ENCODE results near the gene USP1. TPM values are rescaled to one million over a fixed set of nuclear protein-coding genes. Genes with fewer than 3 reads are reported as not detected.

USP1 gene
- total RNA-seq = 24.5 and 30.0 TPM in 2 replicates

- peak; percentile 99 for DNase-seq (ENCODE audit: low read depth)
These were observed at the start of gene USP1 for GRCh38 chr1:62436466-62437272. TSS of gene USP1 (plus strand) at chr1:62437049. CDS start at chr1:62439868, 2,819 bp downstream.

- no peak for DNase-seq (ENCODE audit: low read depth)
These were observed 47.3 kb upstream of the USP1 start for GRCh38 chr1:62389531-62389930.

- DNase-seq (ENCODE audit: low read depth) = no peak
These were observed 46.8 kb upstream of the USP1 start for GRCh38 chr1:62390071-62390470.

- DNase-seq (ENCODE audit: low read depth) = no peak
These were observed 45.4 kb upstream of the USP1 start for GRCh38 chr1:62391369-62391971.

- no peak for DNase-seq (ENCODE audit: low read depth)
These were observed 43.9 kb upstream of the USP1 start for GRCh38 chr1:62392951-62393350.

- DNase-seq (ENCODE audit: low read depth) = no peak
These were observed 42.2 kb upstream of the USP1 start for GRCh38 chr1:62394646-62395045.

- DNase-seq (ENCODE audit: low read depth) = no peak
These were observed 41.6 kb upstream of the USP1 start for GRCh38 chr1:62395291-62395690.

- DNase-seq (ENCODE audit: low read depth) = no peak
These were observed 40.0 kb upstream of the USP1 start for GRCh38 chr1:62396871-62397270.

- DNase-seq (ENCODE audit: low read depth) = no peak
These were observed 39.5 kb upstream of the USP1 start for GRCh38 chr1:62397301-62397700.

- DNase-seq (ENCODE audit: low read depth) = peak; percentile 19
These were observed 38.5 kb upstream of the USP1 start for GRCh38 chr1:62398377-62398776.

- DNase-seq (ENCODE audit: low read depth) = no peak
These were observed 35.7 kb upstream of the USP1 start for GRCh38 chr1:62401034-62401760.

- no peak for DNase-seq (ENCODE audit: low read depth)
These were observed 31.6 kb upstream of the USP1 start for GRCh38 chr1:62405247-62405646.

GRCh38 chr1:62406576-62406975, 30.3 kb upstream of the USP1 start:
- no peak for DNase-seq (ENCODE audit: low read depth)

- DNase-seq (ENCODE audit: low read depth) = peak; percentile 50
These were observed 29.3 kb upstream of the USP1 start for GRCh38 chr1:62407398-62408009.

- no peak for DNase-seq (ENCODE audit: low read depth)
These were observed 21.2 kb upstream of the USP1 start for GRCh38 chr1:62415687-62416086.

- no peak for DNase-seq (ENCODE audit: low read depth)
These were observed 19.4 kb upstream of the USP1 start for GRCh38 chr1:62417351-62417999.

- no peak for DNase-seq (ENCODE audit: low read depth)
These were observed 16.6 kb upstream of the USP1 start for GRCh38 chr1:62420214-62420613.

GRCh38 chr1:62423580-62424242, 13.1 kb upstream of the USP1 start:
- no peak for DNase-seq (ENCODE audit: low read depth)

- DNase-seq (ENCODE audit: low read depth) = peak; percentile 66
These were observed 12.4 kb upstream of the USP1 start for GRCh38 chr1:62424411-62424810.

- DNase-seq (ENCODE audit: low read depth) = no peak
These were observed 11.8 kb upstream of the USP1 start for GRCh38 chr1:62425041-62425440.

GRCh38 chr1:62426237-62426636, 10.6 kb upstream of the USP1 start:
- peak; percentile 75 for DNase-seq (ENCODE audit: low read depth)

Data from renal cortical epithelial cell (primary cell).